ENCODE measurements around the gene HOXA6. TPM values are rescaled to one million over a fixed set of nuclear protein-coding genes. Genes with fewer than 3 reads are reported as not detected.

HOXA6 gene
- polyA plus RNA-seq, 2 of the 4 experiments (the other 2 are of a cell fraction), result 0.90 to 2.1 TPM

GRCh38 chr7:27194686-27195379 lies 47.3 kb upstream of the HOXA6 start:
- 84% methylated on average over 9 of the region's 9 CpGs for WGBS (ENCODE audit: missing lambda C conversion rate)
- no peak for TF ChIP-seq ZSCAN20 (CRISPR knock-in tag; IDR thresholded peaks at IDR 0.05)
- TF ChIP-seq NR3C1 (IDR thresholded peaks at IDR 0.05), result no peak
- no peak for TF ChIP-seq EP300 (IDR thresholded peaks at IDR 0.05)
- TF ChIP-seq ZNF302 (CRISPR knock-in tag; IDR thresholded peaks at IDR 0.05), result no peak
- no peak for TF ChIP-seq TP53 (CRISPR knock-in tag; IDR thresholded peaks at IDR 0.05)
- TF ChIP-seq BCL3 (IDR thresholded peaks at IDR 0.05), result no peak
- no peak for TF ChIP-seq FOSL2 (IDR thresholded peaks at IDR 0.05)
- no peak for TF ChIP-seq FOSL2 (CRISPR knock-in tag; IDR thresholded peaks at IDR 0.05)
- TF ChIP-seq CBX2 (IDR thresholded peaks at IDR 0.05; ENCODE audit: borderline replicate concordance, low read depth), result no peak
- no peak for TF ChIP-seq RARB (CRISPR knock-in tag; IDR thresholded peaks at IDR 0.05)
- TF ChIP-seq NFE2L2 (conservative IDR thresholded peaks at IDR 0.05; ENCODE audit: low read length), result no peak
- TF ChIP-seq RFX5 (IDR thresholded peaks at IDR 0.05), result no peak
- TF ChIP-seq ZC3H11A (IDR thresholded peaks at IDR 0.05), result no peak
- no peak for TF ChIP-seq HOXB13 (CRISPR knock-in tag; IDR thresholded peaks at IDR 0.05; ENCODE audit: low read depth)
- TF ChIP-seq ELK1 (IDR thresholded peaks at IDR 0.05; ENCODE audit: low read depth, low read length), result no peak
- no peak for TF ChIP-seq JUN (IDR thresholded peaks at IDR 0.05)
- no peak for TF ChIP-seq EHMT2 (IDR thresholded peaks at IDR 0.05; ENCODE audit: low read depth)
- TF ChIP-seq HOXB5 (CRISPR knock-in tag; IDR thresholded peaks at IDR 0.05), result no peak
- TF ChIP-seq RCOR1 (IDR thresholded peaks at IDR 0.05; ENCODE audit: low read depth, low read length), result no peak
- TF ChIP-seq RAD21 (conservative IDR thresholded peaks at IDR 0.05 in 1 of 2, IDR thresholded peaks at IDR 0.05 in 1 of 2), result no peak
- Histone ChIP-seq H3K27ac (no peak overlapping the region), H3K4me2 (no peak overlapping the region), H3K4me3 (no peak overlapping the region), H3K9me3 (no peaks in the 10 kb centered on the region), H3K4me1 (peaks cover 9% of the 10 kb centered on the region; the same call in 1 of the 3 replicates)
- no peak for ATAC-seq
- CTCF ChIA-PET, result interaction anchor here (1.2 to 4.8 kb wide), 18 partner anchors 13 to 901 kb away, joined by 3 to 58 read pairs (median 6); partner anchors contain the start of gene TAX1BP1
- no peak for DNase-seq (ENCODE audit: low read depth in 1 of 2, low spot score in 1 of 2)
- no peak for FAIRE-seq
- POLR2A ChIA-PET, result no interaction called here

GRCh38 chr7:27194002-27194352 lies 46.4 kb upstream of the HOXA6 start:
- Histone ChIP-seq H3K27ac (no peak overlapping the region), H3K4me2 (no peak overlapping the region), H3K4me1 (peaks cover 9% of the 10 kb centered on the region; the same call in 1 of the 3 replicates), H3K4me3 (no peak overlapping the region), H3K9me3 (no peaks in the 10 kb centered on the region)
- WGBS (ENCODE audit: missing lambda C conversion rate), result 96% methylated on average over 2 of the region's 2 CpGs
- no peak for DNase-seq (ENCODE audit: low read depth in 1 of 2, low spot score in 1 of 2)
- TF ChIP-seq SMC3 (IDR thresholded peaks at IDR 0.05) (no peak), KDM5A (IDR thresholded peaks at IDR 0.05) (no peak)
- CTCF ChIA-PET, result interaction anchor here (1.6 to 4.8 kb wide), 3 partner anchors 12 to 902 kb away, joined by 6 to 58 read pairs (median 34); no protein-coding TSS in a partner anchor
- no peak for ATAC-seq
- POLR2A ChIA-PET, result no interaction called here
- no peak for FAIRE-seq

GRCh38 chr7:27193335-27194001 lies 45.9 kb upstream of the HOXA6 start:
- H3K4me1 ChIP-seq, result peaks cover 4% of the 10 kb centered on the region; the same call in 1 of the 3 replicates
- ChIA-PET POLR2A (no interaction called here), CTCF (interaction anchor here (0.6 to 4.8 kb wide), 5 partner anchors 14 to 902 kb away, joined by 3 to 58 read pairs (median 30); no protein-coding TSS in a partner anchor)
- FAIRE-seq, result no peak
- H3K4me2 ChIP-seq, result no peak overlapping the region
- H3K4me3 ChIP-seq, result no peak overlapping the region
- ATAC-seq, result no peak
- 88% methylated on average over 29 of the region's 29 CpGs for WGBS (ENCODE audit: missing lambda C conversion rate)
- no peak overlapping the region for H3K27ac ChIP-seq
- no peaks in the 10 kb centered on the region for H3K9me3 ChIP-seq
- DNase-seq (ENCODE audit: low read depth in 1 of 2, low spot score in 1 of 2), result no peak
- TF ChIP-seq NR3C1 (IDR thresholded peaks at IDR 0.05) (no peak), JUNB (IDR thresholded peaks at IDR 0.05) (no peak), RFX5 (IDR thresholded peaks at IDR 0.05) (no peak), RARB (CRISPR knock-in tag; IDR thresholded peaks at IDR 0.05) (no peak), MAZ (IDR thresholded peaks at IDR 0.05; ENCODE audit: borderline replicate concordance, low read depth, low read length) (no peak), RNF2 (IDR thresholded peaks at IDR 0.05; ENCODE audit: borderline replicate concordance, low read depth) (no peak), HES2 (IDR thresholded peaks at IDR 0.05) (no peak), USF2 (IDR thresholded peaks at IDR 0.05) (no peak), EHF (CRISPR knock-in tag; IDR thresholded peaks at IDR 0.05) (no peak), HOXB5 (CRISPR knock-in tag; IDR thresholded peaks at IDR 0.05) (no peak), EHMT2 (IDR thresholded peaks at IDR 0.05; ENCODE audit: low read depth) (no peak), JUN (IDR thresholded peaks at IDR 0.05) (no peak), PBX3 (IDR thresholded peaks at IDR 0.05) (no peak), SREBF2 (IDR thresholded peaks at IDR 0.05) (no peak), CEBPB (IDR thresholded peaks at IDR 0.05) (no peak)
